IMR-90 (cell line): Measurements from ENCODE around the gene CLCN4. TPM values are rescaled to one million over a fixed set of nuclear protein-coding genes. Genes with fewer than 3 reads are reported as not detected.

Experiments
- ATAC-seq: fragments of 200-7000 bp; cut with Tn5 transposase; 2 replicates; pipeline ENCODE4 v1.9.1; 2020; ENCODE audit warnings: low read depth, mild to moderate bottlenecking, moderate library complexity
- BruUV-seq: library from RNA; stranded (reverse); fragments of 400-500 nt; replicated peaks from 2 replicates; lab custom pipeline; 2021; lab: Mats Ljungman, UMichigan
- CTCF ChIA-PET: fragments of 300-600 bp; formaldehyde crosslinking; extraction: SDS; loops from one replicate; lab custom pipeline; 2021; ENCODE audit warnings: antibody characterized with exemption; lab: Yijun Ruan, JAX
- POLR2A ChIA-PET: fragments of 300-600 bp; sonication (Branson Sonifier 250); formaldehyde crosslinking; loops from one replicate; lab custom pipeline; 2022; ENCODE audit warnings: antibody characterized with exemption; ENCODE audit not compliant: unreplicated experiment; lab: Charles Lee
- DNase-seq: peaks from one replicate; pipeline ENCODE4 v3.0.0; 2013
- H2AFZ ChIP-seq: replicated peaks from 2 replicates; pipeline ENCODE3; 2013; ENCODE audit warnings: low read length, mild to moderate bottlenecking; ENCODE audit not compliant: poor library complexity
- H2AK5ac ChIP-seq: 2 replicates; pipeline ENCODE4 v1.6.1; 2013; ENCODE audit warnings: low read depth, low read length, inconsistent platforms
- H2AK9ac ChIP-seq: replicated peaks from 2 replicates; pipeline ENCODE3; 2013; ENCODE audit warnings: mild to moderate bottlenecking, low read depth, low read length, moderate library complexity; ENCODE audit not compliant: poor library complexity
- H2BK120ac ChIP-seq: 2 replicates; pipeline ENCODE4 v1.6.1; 2013; ENCODE audit warnings: low read depth, low read length, inconsistent platforms
- H2BK15ac ChIP-seq: 3 replicates; pipeline ENCODE4 v1.6.1; 2013; ENCODE audit warnings: low read depth, low read length, inconsistent platforms
- H2BK20ac ChIP-seq: 2 replicates; pipeline ENCODE4 v1.6.1; 2013; ENCODE audit warnings: low read depth, mild to moderate bottlenecking, inconsistent platforms, low read length, moderate library complexity
- H2BK5ac ChIP-seq: 2 replicates; pipeline ENCODE4 v1.6.1; 2013; ENCODE audit warnings: mild to moderate bottlenecking, low read depth, low read length, inconsistent platforms; ENCODE audit not compliant: poor library complexity, severe bottlenecking
- H3K14ac ChIP-seq: replicated peaks from 2 replicates; pipeline ENCODE4 v1.6.1; 2013; ENCODE audit warnings: low read depth, low read length, inconsistent platforms
- H3K18ac ChIP-seq: 2 replicates; pipeline ENCODE4 v1.6.1; 2013; ENCODE audit warnings: low read depth, low read length, control low read depth
- H3K23ac ChIP-seq: 2 replicates; pipeline ENCODE4 v1.6.1; 2013; ENCODE audit warnings: low read depth, low read length, inconsistent platforms
- H3K27ac ChIP-seq: 2 replicates; pipeline ENCODE4 v1.5.1; 2013; ENCODE audit warnings: mild to moderate bottlenecking, control low read depth, low read length; ENCODE audit not compliant: insufficient read depth
- H3K27me3 ChIP-seq: 2 replicates; pipeline ENCODE4 v1.6.1; 2013; ENCODE audit warnings: low read length; ENCODE audit not compliant: control insufficient read depth, insufficient read depth
- H3K36me3 ChIP-seq: 2 replicates; pipeline ENCODE4 v1.6.1; 2013; ENCODE audit warnings: low read length, mixed read lengths; ENCODE audit not compliant: control insufficient read depth, insufficient read depth
- H3K4ac ChIP-seq: 2 replicates; pipeline ENCODE4 v1.6.1; 2013; ENCODE audit warnings: low read depth, low read length, inconsistent platforms
- H3K4me1 ChIP-seq: 2 replicates; pipeline ENCODE4 v1.6.1; 2013; ENCODE audit warnings: low read length, mixed read lengths; ENCODE audit not compliant: control insufficient read depth, insufficient read depth
- H3K4me2 ChIP-seq: 2 replicates; pipeline ENCODE4 v1.6.1; 2013; ENCODE audit warnings: low read depth, mild to moderate bottlenecking, control low read depth, low read length, moderate library complexity
- H3K4me3 ChIP-seq: 2 replicates; pipeline ENCODE4 v1.5.1; 2013; ENCODE audit warnings: low read depth, mild to moderate bottlenecking, control low read depth, low read length, moderate library complexity; ENCODE audit not compliant: insufficient read depth
- H3K56ac ChIP-seq: 2 replicates; pipeline ENCODE4 v1.6.1; 2013; ENCODE audit warnings: low read length, inconsistent platforms; ENCODE audit not compliant: insufficient read depth; ENCODE audit errors: extremely low read depth
- H3K79me1 ChIP-seq, 2 experiments: 2 replicates each; pipeline ENCODE4 v1.6.1; 2013; ENCODE audit warnings: low read length in 2 of 2, inconsistent platforms in 1 of 2, low read depth in 1 of 2
- H3K9ac ChIP-seq: 2 replicates; pipeline ENCODE4 v1.6.1; 2013; ENCODE audit warnings: low read depth, low read length, control low read depth
- H3K9me1 ChIP-seq: 2 replicates; pipeline ENCODE4 v1.6.1; 2013; ENCODE audit warnings: low read length, inconsistent platforms; ENCODE audit not compliant: insufficient read depth
- H3K9me3 ChIP-seq: 2 replicates; pipeline ENCODE4 v1.6.1; 2013; ENCODE audit warnings: low read length; ENCODE audit not compliant: control insufficient read depth, insufficient read depth
- H4K20me1 ChIP-seq: 2 replicates; pipeline ENCODE4 v1.6.1; 2013; ENCODE audit warnings: low read length, inconsistent platforms; ENCODE audit not compliant: insufficient read depth
- H4K5ac ChIP-seq: 2 replicates; pipeline ENCODE4 v1.6.1; 2013; ENCODE audit warnings: mild to moderate bottlenecking, low read depth, low read length, control low read depth
- H4K8ac ChIP-seq, 2 experiments: 2 replicates each; pipeline ENCODE4 v1.6.1; 2013; ENCODE audit warnings: low read depth in 2 of 2, low read length in 2 of 2, control low read depth in 1 of 2, inconsistent platforms in 1 of 2
- H4K91ac ChIP-seq: 2 replicates; pipeline ENCODE4 v1.6.1; 2013; ENCODE audit warnings: low read depth, low read length, inconsistent platforms; ENCODE audit not compliant: insufficient read depth
- BHLHE40 ChIP-seq: fragments of 150-350 bp; IDR thresholded peaks from 2 replicates; pipeline ENCODE4 v1.6.1; 2016; ENCODE audit warnings: mild to moderate bottlenecking, low read depth, low read length
- CEBPB ChIP-seq: IDR thresholded peaks from 2 replicates; pipeline ENCODE4 v1.6.1; 2012; ENCODE audit warnings: low read depth, low read length, improper control_type of control experiment
- CHD1 ChIP-seq: IDR thresholded peaks from 2 replicates; pipeline ENCODE4 v1.6.1; 2012; ENCODE audit warnings: low read depth, low read length, improper control_type of control experiment
- ELK1 ChIP-seq: fragments of 150-350 bp; IDR thresholded peaks from 2 replicates; pipeline ENCODE4 v1.6.1; 2016; ENCODE audit warnings: low read depth, mild to moderate bottlenecking, low read length, moderate library complexity, borderline replicate concordance
- FOS ChIP-seq: fragments of 150-350 bp; IDR thresholded peaks from 2 replicates; pipeline ENCODE4 v1.6.1; 2016; ENCODE audit warnings: low read depth, low read length
- MAFK ChIP-seq: IDR thresholded peaks from 2 replicates; pipeline ENCODE4 v1.6.1; 2012; ENCODE audit warnings: low read depth, low read length, improper control_type of control experiment
- MAZ ChIP-seq: IDR thresholded peaks from 2 replicates; pipeline ENCODE4 v1.6.1; 2012; ENCODE audit warnings: low read depth, mild to moderate bottlenecking, low read length, improper control_type of control experiment, moderate library complexity, borderline replicate concordance
- MXI1 ChIP-seq: IDR thresholded peaks from 2 replicates; pipeline ENCODE4 v1.6.1; 2012; ENCODE audit warnings: low read depth, mild to moderate bottlenecking, low read length, moderate library complexity, borderline replicate concordance
- NFE2L2 ChIP-seq: fragments of 150-350 bp; IDR thresholded peaks from 2 replicates; pipeline ENCODE4 v1.6.1; 2016; ENCODE audit warnings: low read depth, mild to moderate bottlenecking, low read length
- POLR2A ChIP-seq: IDR thresholded peaks from 2 replicates; pipeline ENCODE4 v1.6.1; 2012; ENCODE audit warnings: mild to moderate bottlenecking, low read depth, low read length
- RAD21 ChIP-seq: IDR thresholded peaks from 2 replicates; pipeline ENCODE4 v1.6.1; 2012; ENCODE audit warnings: low read length, improper control_type of control experiment
- RCOR1 ChIP-seq: IDR thresholded peaks from 2 replicates; pipeline ENCODE4 v1.6.1; 2012; ENCODE audit warnings: mild to moderate bottlenecking, low read length, improper control_type of control experiment; ENCODE audit not compliant: insufficient replicate concordance
- RFX5 ChIP-seq: IDR thresholded peaks from 2 replicates; pipeline ENCODE4 v1.8.0; 2012; ENCODE audit warnings: low read depth, mild to moderate bottlenecking, low read length, moderate library complexity
- SMC3 ChIP-seq: fragments of 150-350 bp; IDR thresholded peaks from 2 replicates; pipeline ENCODE4 v1.6.1; 2016; ENCODE audit warnings: low read depth, mild to moderate bottlenecking, antibody characterized with exemption, low read length, moderate library complexity
- USF2 ChIP-seq: fragments of 150-350 bp; IDR thresholded peaks from 2 replicates; pipeline ENCODE4 v1.6.1; 2017; ENCODE audit warnings: mild to moderate bottlenecking, antibody characterized with exemption, low read length, low read depth
- WGBS, 2 experiments: methylation state at CpG; one replicate each; pipeline versions ENCODE4 v1.1.5 to v1.1.7; 2013; ENCODE audit warnings: missing lambda C conversion rate in 2 of 2; ENCODE audit not compliant: insufficient read length in 1 of 2; ENCODE audit errors: extremely low coverage in 2 of 2; 5-methylcytosine and 5-hydroxymethylcytosine counted together
- dilution Hi-C: fragments of 300-500 bp; cut with HindIII; formaldehyde crosslinking; loops from one replicate; pipeline ENCODE4 v1.14.3; 2018; ENCODE audit warnings: low sequenced_read_pairs; ENCODE audit not compliant: unreplicated experiment
- in situ Hi-C: fragments of 300-500 bp; cut with MboI; formaldehyde crosslinking; loops from 3 replicates; pipeline ENCODE4 v1.14.3; 2019; ENCODE audit warnings: low sequenced_read_pairs, inconsistent platforms, mixed read lengths
- intact Hi-C: fragments of 100-400 bp; cut with micrococcal nuclease; formaldehyde crosslinking; loops from 2 replicates; pipeline ENCODE4 v1.10.0; 2022
- polyA plus RNA-seq, 3 experiments: library from polyadenylated mRNA; depleted of rRNA; stranded (reverse); fragments of >200 nt; gene quantifications; 2 replicates each; pipeline ENCODE4 v1.2.3, GENCODE V29; 2012; ENCODE audit warnings: low replicate concordance in 1 of 3
- total RNA-seq: library from RNA; depleted of rRNA; stranded (reverse); fragments of >200 nt; gene quantifications from 2 replicates; pipeline ENCODE4 v1.2.3, GENCODE V29; 2012
- TF ChIP-seq, protein P1 (sequence below): conservative IDR thresholded peaks from 2 replicates; pipeline ENCODE4 v1.5.1; 2012; ENCODE audit warnings: mild to moderate bottlenecking, low read depth, low read length, improper control_type of control experiment

CLCN4 gene
- total and polyA plus RNA-seq, 2 of the 4 experiments (the other 2 are of a cell fraction), result 2.2 to 4.5 TPM

- Histone ChIP-seq H3K14ac (no peak overlapping the region), H3K9me1 (no peaks in the 10 kb centered on the region), H3K4me3 (no peak overlapping the region), H3K9ac (no peak overlapping the region), H2BK120ac (no peak overlapping the region), H3K4me1 (no peaks in the 10 kb centered on the region), H2BK20ac (no peak overlapping the region), H3K27me3 (no peaks in the 10 kb centered on the region), H3K56ac (no peak overlapping the region; the same call in 1 of the 2 replicates), H3K4ac (no peak overlapping the region), H2BK15ac (no peak overlapping the region), H4K8ac (no peak overlapping the region), H2AK5ac (peak overlapping the region; percentile 16; the same call in 1 of the 2 replicates), H2AFZ (no peak overlapping the region), H2AK9ac (peak overlapping the region; percentile 50), H4K5ac (no peak overlapping the region), H3K36me3 (no peaks in the 10 kb centered on the region), H4K20me1 (no peaks in the 10 kb centered on the region), H3K27ac (no peak overlapping the region), H4K91ac (no peak overlapping the region), H3K18ac (no peak overlapping the region), H3K79me1 (no peaks in the 10 kb centered on the region), H2BK5ac (no peak overlapping the region), H3K23ac (no peak overlapping the region), H3K4me2 (no peak overlapping the region), H3K9me3 (no peaks in the 10 kb centered on the region)
- no peak for TF ChIP-seq USF2
- TF ChIP-seq ELK1, result no peak
- no peak for TF ChIP-seq BHLHE40
- TF ChIP-seq CHD1, result no peak
- TF ChIP-seq SMC3, result no peak
- no peak for TF ChIP-seq RCOR1
- TF ChIP-seq RFX5, result no peak
- no peak for TF ChIP-seq POLR2A
- no peak for TF ChIP-seq MAZ
- TF ChIP-seq RAD21, result no peak
- TF ChIP-seq MAFK, result no peak
- no peak for TF ChIP-seq NFE2L2
- TF ChIP-seq, protein P1, sequence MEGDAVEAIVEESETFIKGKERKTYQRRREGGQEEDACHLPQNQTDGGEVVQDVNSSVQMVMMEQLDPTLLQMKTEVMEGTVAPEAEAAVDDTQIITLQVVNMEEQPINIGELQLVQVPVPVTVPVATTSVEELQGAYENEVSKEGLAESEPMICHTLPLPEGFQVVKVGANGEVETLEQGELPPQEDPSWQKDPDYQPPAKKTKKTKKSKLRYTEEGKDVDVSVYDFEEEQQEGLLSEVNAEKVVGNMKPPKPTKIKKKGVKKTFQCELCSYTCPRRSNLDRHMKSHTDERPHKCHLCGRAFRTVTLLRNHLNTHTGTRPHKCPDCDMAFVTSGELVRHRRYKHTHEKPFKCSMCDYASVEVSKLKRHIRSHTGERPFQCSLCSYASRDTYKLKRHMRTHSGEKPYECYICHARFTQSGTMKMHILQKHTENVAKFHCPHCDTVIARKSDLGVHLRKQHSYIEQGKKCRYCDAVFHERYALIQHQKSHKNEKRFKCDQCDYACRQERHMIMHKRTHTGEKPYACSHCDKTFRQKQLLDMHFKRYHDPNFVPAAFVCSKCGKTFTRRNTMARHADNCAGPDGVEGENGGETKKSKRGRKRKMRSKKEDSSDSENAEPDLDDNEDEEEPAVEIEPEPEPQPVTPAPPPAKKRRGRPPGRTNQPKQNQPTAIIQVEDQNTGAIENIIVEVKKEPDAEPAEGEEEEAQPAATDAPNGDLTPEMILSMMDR, result no peak
- TF ChIP-seq CEBPB, result no peak
- TF ChIP-seq FOS, result no peak
- TF ChIP-seq MXI1, result no peak
- no TSS peak for BruUV-seq
- in situ Hi-C loops (loop anchor here (10.0 to 25.0 kb wide), 2 partner anchors 1338 to 1576 kb away; partner anchors contain the start of gene MSL3), dilution Hi-C loops (loop anchor here (25.0 kb wide), 1 partner anchor 951 kb away; no protein-coding TSS in a partner anchor), intact Hi-C loops (loop anchor here (5.0 kb wide), 1 partner anchor 1346 kb away; no protein-coding TSS in a partner anchor)
- WGBS, 2 experiments, result 92% methylated on average over 2 of the region's 9 CpGs; no CpG with 5 or more reads in 1 of the 2 experiments
- ChIA-PET CTCF (interaction anchor here (1.1 kb wide), 1 partner anchor 429 kb away, joined by 4 read pairs; no protein-coding TSS in a partner anchor), POLR2A (no interaction called here)
- ATAC-seq (no peak), DNase-seq (no peak)
These were observed 29.6 kb downstream of the CLCN4 start for GRCh38 chrX:10186355-10186754.
